Neural crest cell (in vitro differentiated cells): ENCODE data around the gene LARP4B. TPM values are rescaled to one million over a fixed set of nuclear protein-coding genes. Genes with fewer than 3 reads are reported as not detected.

ENCODE experiments used
- DNase-seq: peaks from one replicate; pipeline ENCODE4 v3.0.0; 2021; ENCODE audit warnings: low read depth, mixed read lengths, low spot score
- H3K27ac Mint-ChIP-seq: one replicate; pipeline ENCODE4 v1.8.0; 2021; ENCODE audit warnings: mild to moderate bottlenecking, mixed read lengths; ENCODE audit not compliant: unreplicated experiment
- H3K27me3 Mint-ChIP-seq: 2 replicates; pipeline ENCODE4 v1.8.0; 2021; ENCODE audit warnings: low read depth, mild to moderate bottlenecking, mixed read lengths
- H3K36me3 Mint-ChIP-seq: 2 replicates; pipeline ENCODE4 v1.8.0; 2021; ENCODE audit warnings: low read depth, mild to moderate bottlenecking, mixed read lengths
- H3K4me1 Mint-ChIP-seq: 2 replicates; pipeline ENCODE4 v1.8.0; 2021; ENCODE audit warnings: mixed read lengths
- H3K4me3 Mint-ChIP-seq: one replicate; pipeline ENCODE4 v1.8.0; 2021; ENCODE audit warnings: mild to moderate bottlenecking, mixed read lengths
- H3K9me3 Mint-ChIP-seq: 2 replicates; pipeline ENCODE4 v1.8.0; 2021; ENCODE audit warnings: mixed read lengths
- CTCF ChIP-seq: fragments of 200-600 bp; sonication (generic); conservative IDR thresholded peaks from 2 replicates; pipeline ENCODE4 v1.5.0; 2021; ENCODE audit warnings: antibody characterized with exemption, mild to moderate bottlenecking
- total RNA-seq: library from RNA; stranded (reverse); gene quantifications from 2 replicates; pipeline ENCODE4 v1.2.1, GENCODE V29; 2021

The LARP4B gene
- total RNA-seq, 1 donor from 2014 or later, result 75.4 TPM

- no peak overlapping the region for H3K27ac Mint-ChIP-seq
- peaks cover 12% of the 10 kb centered on the region for H3K4me1 Mint-ChIP-seq
- H3K36me3 Mint-ChIP-seq, result peaks cover 51% of the 10 kb centered on the region
- no peak for DNase-seq
- TF ChIP-seq CTCF, result no peak
- H3K4me3 Mint-ChIP-seq, result no peak overlapping the region
- H3K27me3 Mint-ChIP-seq, result no peaks in the 10 kb centered on the region
- peaks cover 8% of the 10 kb centered on the region for H3K9me3 Mint-ChIP-seq
These were observed 74.9 kb downstream of the LARP4B start for GRCh38 chr10:856416-857157.

- Mint-ChIP-seq H3K9me3 (peaks cover 12% of the 10 kb centered on the region), H3K4me3 (no peak overlapping the region), H3K4me1 (peaks cover 12% of the 10 kb centered on the region), H3K27ac (no peak overlapping the region), H3K27me3 (no peaks in the 10 kb centered on the region), H3K36me3 (peaks cover 51% of the 10 kb centered on the region)
- TF ChIP-seq CTCF, result no peak
- no peak for DNase-seq
These were observed 75.8 kb downstream of the LARP4B start for GRCh38 chr10:855671-856070.

- Mint-ChIP-seq H3K27me3 (no peaks in the 10 kb centered on the region), H3K27ac (peak overlapping the region; percentile 3), H3K9me3 (peaks cover 11% of the 10 kb centered on the region), H3K4me1 (peaks cover 12% of the 10 kb centered on the region), H3K4me3 (no peak overlapping the region), H3K36me3 (peaks cover 50% of the 10 kb centered on the region)
- no peak for TF ChIP-seq CTCF
- no peak for DNase-seq
These were observed 76.4 kb downstream of the LARP4B start for GRCh38 chr10:855079-855478.

GRCh38 chr10:853017-853416, 78.5 kb downstream of the LARP4B start:
- Mint-ChIP-seq H3K36me3 (peaks cover 45% of the 10 kb centered on the region), H3K4me1 (peaks cover 6% of the 10 kb centered on the region), H3K27ac (no peak overlapping the region), H3K27me3 (no peaks in the 10 kb centered on the region), H3K9me3 (peaks cover 19% of the 10 kb centered on the region), H3K4me3 (no peak overlapping the region)
- no peak for DNase-seq
- no peak for TF ChIP-seq CTCF

GRCh38 chr10:852386-852785, 79.1 kb downstream of the LARP4B start:
- Mint-ChIP-seq H3K36me3 (peaks cover 47% of the 10 kb centered on the region), H3K4me1 (peaks cover 4% of the 10 kb centered on the region), H3K27ac (no peak overlapping the region), H3K9me3 (peaks cover 19% of the 10 kb centered on the region), H3K27me3 (no peaks in the 10 kb centered on the region), H3K4me3 (no peak overlapping the region)
- no peak for TF ChIP-seq CTCF
- DNase-seq, result no peak
